Kidney capillary endothelial cell (primary cell): ENCODE data around the gene MEF2A.
"Not testable (repeated sequence)": the region's sequence is repeated elsewhere in the genome, so short reads cannot be mapped to it uniquely, and the experiment has no call there.

Source experiments
- DNase-seq: peaks from one replicate; pipeline ENCODE4 v3.0.0-alpha.2; 2018; ENCODE audit warnings: low spot score

MEF2A gene

GRCh38 chr15:99651023-99651807 lies 85.4 kb downstream of the MEF2A start:
- DNase-seq: peak; percentile 46

DNA sequence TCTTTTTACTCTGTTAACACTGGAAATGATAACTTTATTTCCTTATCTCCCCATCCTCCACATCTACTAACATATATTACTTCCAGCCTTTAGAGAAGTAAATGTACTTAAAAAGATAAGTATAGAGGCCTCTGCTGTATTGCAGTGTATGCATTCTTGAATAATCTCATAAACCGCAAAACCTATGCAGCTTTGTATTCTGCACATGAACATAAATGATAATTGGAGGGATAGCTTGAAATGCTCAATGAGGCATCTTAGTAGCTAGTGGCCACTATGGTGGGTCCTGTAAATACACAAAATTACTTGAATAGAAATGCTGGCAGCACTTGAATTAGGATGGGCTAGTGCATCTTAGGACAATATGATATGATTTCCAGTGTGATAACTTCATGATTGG lies 90.4 kb downstream of the MEF2A start:
- no peak for DNase-seq

GRCh38 chr15:99657996-99658395 lies 92.2 kb downstream of the MEF2A start:
- DNase-seq: no peak

DNA sequence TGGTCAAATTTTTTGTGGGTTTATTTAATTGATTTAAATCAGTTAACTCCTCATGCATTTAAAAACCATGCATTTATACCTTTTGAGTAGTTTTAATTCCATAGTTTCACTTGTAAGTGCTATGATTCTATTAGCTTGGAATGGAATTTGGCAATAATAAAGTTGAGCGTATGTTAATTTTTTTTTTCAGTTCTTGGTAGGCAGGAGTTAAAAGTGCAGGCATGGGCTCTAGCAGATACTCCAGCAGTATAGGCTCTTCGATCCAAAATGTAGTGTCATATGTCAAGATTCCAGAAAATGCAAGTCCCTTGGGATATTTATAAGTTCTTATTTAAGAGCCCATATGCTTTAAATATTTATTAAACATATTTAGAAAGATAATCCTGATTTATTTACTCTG lies 97.1 kb downstream of the MEF2A start:
- no peak for DNase-seq

GRCh38 chr15:99666073-99666472 lies 100.3 kb downstream of the MEF2A start:
- not testable (repeated sequence) for DNase-seq

- no peak for DNase-seq
Measured at GRCh38 chr15:99668533-99669182, 102.9 kb downstream of the MEF2A start.

DNA sequence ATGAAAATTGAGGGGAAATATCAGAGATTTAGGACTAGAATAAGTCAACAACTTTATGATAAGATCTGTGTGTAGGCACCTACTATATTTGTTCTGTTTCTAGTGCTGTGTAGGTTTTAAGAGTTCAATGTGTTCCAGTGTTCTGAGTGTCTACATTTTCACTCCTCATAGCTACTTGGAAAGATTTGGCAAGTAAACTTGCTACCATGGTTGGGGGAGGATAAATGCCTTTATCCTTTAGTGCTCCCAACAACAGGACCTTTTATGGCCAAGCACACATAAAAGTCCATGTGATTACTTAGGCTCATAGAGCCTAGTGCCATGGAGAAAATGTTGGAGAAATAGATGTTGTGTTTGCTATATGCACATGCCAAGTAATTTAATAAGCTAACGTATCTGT lies 103.5 kb downstream of the MEF2A start:
- DNase-seq: no peak

DNA sequence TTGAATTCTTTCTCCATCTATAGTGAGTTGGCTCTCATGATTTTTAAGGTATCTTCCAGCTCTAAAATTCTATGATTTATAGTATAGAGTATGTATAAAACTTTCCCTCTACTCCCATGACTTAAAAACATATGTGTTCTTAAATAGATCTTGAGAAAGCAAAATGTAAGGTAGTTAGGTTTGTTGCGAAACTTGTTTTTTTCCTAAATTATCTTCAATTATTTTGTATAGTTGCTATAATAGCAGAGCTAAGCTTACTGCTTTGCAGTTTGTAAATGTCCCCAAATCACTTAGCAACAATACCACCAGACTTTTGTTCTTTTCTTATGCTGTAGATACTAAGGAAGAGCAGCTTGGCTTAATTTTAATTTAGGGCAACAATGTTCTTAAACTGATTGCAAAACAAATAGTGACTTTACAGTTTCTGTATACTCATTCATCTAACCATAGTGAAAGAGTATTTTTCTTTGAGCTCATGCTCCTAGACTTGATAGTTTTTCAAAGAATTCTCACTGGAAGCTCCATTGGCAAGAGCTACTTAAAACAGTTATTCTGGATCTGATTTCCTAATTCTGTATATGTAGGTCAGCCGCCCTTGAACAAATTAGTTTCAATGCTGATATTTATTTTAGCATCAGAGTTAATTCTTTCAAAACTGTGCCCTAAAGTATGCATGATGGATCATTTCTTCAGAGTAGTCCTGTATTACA lies 106.3 kb downstream of the MEF2A start:
- no peak for DNase-seq

DNA sequence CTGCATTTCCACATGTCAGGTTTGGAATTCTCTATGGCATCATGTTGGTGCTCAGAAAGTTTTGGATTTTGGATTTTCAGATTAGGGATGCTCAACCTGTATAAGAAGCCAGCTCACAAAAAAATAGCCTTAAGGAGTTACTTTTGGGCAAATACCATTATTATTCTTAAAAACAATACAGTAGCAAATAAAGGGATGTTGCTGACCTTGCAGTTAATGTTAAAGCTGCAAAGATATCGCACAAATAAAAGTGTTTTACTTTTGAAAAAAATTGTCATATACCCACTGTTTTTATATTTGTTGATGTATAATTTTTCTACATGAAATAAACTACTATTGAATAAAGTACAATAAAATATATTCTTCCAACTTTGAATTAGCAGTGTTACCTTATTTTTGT lies 107.3 kb downstream of the MEF2A start:
- DNase-seq: no peak

- no peak for DNase-seq
Measured at GRCh38 chr15:99674279-99674678, 108.5 kb downstream of the MEF2A start.

- no peak for DNase-seq
Measured at GRCh38 chr15:99677540-99678134, 111.9 kb downstream of the MEF2A start.

- no peak for DNase-seq
Measured at GRCh38 chr15:99680276-99680675, 114.5 kb downstream of the MEF2A start.

DNA sequence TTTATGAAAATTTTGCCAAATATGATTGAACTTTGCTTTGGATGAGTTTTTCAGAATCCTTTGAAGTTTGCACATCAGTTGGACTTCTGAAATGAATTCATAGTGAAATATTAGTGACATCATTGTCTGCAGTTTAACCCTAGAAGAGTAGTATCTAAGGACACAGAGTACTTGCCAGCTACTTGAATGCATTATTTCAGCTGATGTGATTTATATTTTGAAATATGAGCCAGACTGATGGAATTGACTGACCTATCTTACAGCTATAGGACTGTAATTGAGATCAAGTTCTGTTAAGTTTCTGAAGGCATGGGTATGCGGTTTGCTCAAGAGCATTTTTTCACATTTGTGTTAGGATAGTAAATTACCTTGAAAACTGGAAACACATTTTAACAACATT lies 116.2 kb downstream of the MEF2A start:
- no peak for DNase-seq

DNA sequence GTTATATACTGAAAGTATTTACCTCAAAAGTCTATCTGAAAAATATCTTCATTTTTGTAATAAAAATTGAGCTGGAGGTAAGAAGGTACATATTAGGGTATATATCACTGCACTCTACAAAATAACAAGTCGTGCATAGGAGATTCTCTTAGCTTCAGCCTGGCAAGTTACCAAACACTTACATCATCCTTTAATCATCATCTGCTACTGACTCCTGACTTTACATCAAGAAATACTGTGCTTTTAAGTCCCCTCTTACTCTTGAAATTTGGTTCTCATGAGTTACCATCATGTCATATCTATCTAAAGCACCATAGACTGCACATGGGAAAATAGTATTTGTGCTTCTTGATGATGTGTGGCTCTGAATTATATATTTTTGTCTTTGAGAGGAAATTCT lies 116.7 kb downstream of the MEF2A start:
- DNase-seq: peak; percentile 74

DNA sequence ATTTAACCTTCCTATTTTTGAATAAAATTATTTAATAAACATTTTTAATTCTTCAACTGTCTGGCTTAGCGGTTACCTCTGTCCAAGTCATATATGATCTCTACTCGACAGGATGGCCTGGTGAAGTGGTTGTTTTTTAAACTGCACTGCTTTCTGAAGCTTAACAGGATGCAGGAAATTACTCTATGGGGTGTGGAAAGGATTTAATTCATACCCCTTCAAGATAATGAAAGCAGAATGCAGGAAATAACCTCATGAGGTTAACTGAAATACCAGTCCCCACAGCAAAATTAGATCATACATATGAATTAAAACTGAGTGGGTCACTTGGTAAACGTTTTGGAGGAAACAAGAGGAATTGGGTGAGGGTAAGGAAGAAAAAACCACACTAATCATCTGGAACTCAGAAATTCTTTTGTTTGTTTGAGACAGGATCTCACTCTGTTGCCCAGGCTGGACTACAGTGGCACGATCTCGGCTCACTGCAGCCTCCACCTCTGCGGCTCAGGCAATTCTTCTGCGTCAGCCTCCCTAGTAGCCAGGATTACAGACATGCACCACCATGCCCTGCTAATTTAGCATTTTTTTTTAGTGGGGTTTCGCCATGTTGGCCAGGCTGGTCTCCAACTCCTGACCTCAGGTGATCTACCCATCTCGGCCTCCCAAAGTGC lies 117.4 kb downstream of the MEF2A start:
- DNase-seq: peak; percentile 92

DNA sequence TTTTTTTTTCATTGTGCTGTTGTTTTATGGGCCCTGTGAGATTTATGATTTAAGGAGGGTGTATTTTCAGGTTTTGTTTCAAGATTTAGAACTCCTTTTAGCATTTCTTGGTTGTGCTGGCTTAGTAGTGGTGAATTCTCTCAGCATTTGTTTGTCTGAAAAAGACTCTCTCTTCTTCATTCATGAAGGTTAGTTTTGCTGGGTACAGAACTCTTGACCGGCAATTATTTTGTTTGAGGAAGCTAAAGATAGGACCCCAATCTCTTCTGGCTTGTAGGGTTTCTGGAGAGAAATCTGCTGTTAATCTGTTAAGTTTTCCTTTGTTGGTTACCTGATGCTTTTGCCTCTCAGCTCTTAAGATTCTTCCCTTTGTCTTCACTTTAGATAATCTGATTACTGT lies 120.5 kb downstream of the MEF2A start:
- DNase-seq: no peak

- DNase-seq: no peak
Measured at GRCh38 chr15:99692825-99693224, 127.0 kb downstream of the MEF2A start.

DNA sequence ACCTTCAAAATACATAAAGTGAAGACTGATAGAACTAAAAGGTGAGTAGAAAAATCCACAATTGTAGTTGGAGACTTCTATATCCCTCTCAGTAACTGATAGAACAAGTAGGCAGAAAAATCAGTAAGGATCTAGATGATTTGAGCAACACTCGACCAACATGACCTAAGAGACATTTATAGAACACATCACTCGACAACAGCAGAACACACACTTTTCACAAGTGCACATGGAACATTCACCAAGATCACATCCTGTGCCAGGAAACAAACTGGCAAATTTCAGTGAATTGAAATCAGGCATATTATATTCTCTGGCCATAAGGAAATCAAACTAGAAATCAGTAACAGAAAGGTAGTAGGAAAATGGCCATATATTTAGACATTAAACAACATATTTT lies 130.3 kb downstream of the MEF2A start:
- DNase-seq: no peak

DNA sequence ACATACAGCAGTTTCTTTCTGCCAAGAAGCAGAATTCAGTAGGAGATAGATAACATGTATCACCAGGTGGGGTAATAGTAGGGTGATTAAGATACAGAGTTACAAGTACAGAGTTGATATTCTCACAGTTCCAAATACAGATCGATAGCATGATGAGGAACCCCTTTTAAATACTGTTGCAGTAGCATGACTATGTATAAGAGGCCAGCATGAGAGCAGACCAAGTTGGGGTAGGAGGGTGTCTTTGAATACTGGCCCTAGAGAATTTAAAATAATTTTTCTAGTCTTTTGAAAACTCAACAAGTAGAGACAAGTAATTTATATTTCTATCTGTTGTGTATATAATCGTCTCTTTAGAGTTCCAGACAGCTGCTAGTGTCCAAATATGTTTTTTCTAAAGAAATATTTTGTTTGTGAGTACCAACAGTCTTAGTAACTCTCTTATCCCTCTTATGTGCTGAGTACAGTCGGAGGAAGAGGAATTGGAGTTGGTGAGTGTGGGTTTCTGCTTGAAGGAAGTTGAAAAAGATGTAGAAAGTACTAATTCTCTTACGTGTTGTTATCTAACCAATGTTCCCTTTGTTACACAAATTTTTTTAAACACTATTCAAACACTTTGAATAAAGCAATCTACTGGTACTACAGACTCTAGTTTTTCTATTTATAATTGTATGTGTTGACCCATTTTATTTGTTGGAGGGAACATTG lies 137.3 kb downstream of the MEF2A start:
- DNase-seq: no peak

DNA sequence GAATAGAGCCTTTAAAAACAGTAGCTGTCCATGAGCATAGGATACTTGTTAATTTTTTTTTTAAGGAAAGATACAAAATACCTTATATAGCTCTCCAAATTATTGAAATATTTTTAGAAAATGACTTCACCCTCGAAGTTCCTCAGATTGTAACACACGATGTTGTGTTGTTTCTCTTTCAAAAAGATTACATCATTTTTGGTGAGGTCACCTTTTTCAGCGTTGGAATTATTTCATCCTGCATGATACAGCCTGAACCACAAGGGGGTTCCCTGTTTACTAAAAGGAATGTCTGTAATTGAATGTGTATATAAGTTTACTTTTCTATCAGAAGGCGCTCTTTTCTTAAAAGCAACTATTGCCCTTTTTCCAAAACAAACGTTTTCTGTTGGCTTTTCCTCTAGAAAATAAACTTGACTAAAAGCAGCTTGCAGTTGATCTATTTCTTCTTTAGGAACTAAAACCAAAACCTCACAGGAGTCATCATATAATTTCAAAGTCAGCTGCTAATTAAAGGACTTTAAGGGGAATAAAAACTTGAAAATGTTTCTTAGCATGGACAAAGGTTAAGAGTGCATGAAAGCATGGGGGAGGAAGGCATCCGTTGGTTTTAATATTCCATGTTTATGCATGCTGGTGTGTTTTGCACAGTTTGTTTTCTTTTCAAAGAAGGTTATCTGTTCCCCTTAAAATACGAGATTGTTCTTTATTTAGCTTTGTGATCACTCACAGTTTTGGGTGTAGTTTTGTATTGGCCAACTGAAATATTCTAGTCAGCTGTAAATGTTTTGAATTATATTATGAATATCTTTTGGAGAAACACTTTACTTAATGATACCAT lies 138.0 kb downstream of the MEF2A start:
- peak; percentile 92 for DNase-seq

DNA sequence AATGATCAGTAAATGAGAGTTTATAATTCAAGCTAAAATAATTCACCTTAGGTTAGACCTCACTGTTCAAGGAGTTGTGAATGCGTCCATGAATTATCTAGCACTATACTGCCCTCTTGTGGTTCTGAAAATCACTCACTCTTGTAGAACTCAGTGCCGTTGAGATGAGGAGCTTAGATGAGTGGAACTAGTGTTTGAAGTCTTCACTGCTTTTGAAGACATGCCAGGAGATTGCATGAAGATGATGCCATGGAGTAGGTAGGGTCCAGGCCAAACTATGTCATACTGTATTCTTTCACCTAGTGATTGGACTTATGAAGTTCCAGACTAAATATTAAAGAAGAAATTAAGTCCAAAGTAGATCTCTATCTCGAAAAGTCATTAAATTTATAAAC lies 138.7 kb downstream of the MEF2A start:
- peak; percentile 87 for DNase-seq
